Neural cell (in vitro differentiated cells): ENCODE data around the gene CLIP1.

Experiments used
- MXI1 ChIP-seq: fragments of 450-650 bp; conservative IDR thresholded peaks from 2 replicates; pipeline ENCODE4 v1.6.1; 2014; ENCODE audit warnings: antibody characterized with exemption, mild to moderate bottlenecking; ENCODE audit not compliant: poor library complexity, severe bottlenecking
- POLR2AphosphoS5 ChIP-seq: IDR thresholded peaks from 2 replicates; pipeline ENCODE4 v1.6.1; 2012
- RAD21 ChIP-seq: fragments of 450-650 bp; conservative IDR thresholded peaks from 2 replicates; pipeline ENCODE4 v1.6.1; 2014; ENCODE audit warnings: antibody characterized with exemption, mild to moderate bottlenecking, moderate library complexity
- TAF1 ChIP-seq: IDR thresholded peaks from 2 replicates; pipeline ENCODE4 v1.6.1; 2012; ENCODE audit warnings: low read depth

DNA sequence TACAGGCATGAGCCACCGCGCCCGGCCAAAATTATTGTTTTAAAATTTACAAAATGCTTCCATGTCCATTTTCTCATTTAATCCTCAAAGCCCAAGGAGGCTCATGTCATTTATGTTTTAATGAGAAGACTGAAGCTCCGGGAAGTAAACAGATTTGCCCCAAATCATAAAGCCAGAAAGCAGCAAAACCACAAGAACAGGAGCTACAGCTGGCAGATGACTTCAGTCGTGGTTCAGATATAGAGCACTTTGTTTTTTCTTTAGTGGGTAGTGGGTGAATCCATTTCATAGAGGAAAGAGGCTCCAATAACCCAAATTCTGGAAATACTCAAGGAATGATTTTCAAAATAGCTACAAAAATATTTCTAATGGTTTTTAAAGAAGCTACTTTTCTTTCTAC lies 110.8 kb downstream of the CLIP1 start:
- TF ChIP-seq TAF1 (no peak), RAD21 (no peak), MXI1 (no peak), POLR2AphosphoS5 (no peak)
